ENCODE measurements around the gene PLSCR5. TPM values are rescaled to one million over a fixed set of nuclear protein-coding genes. Genes with fewer than 3 reads are reported as not detected.

Gene PLSCR5
- total and polyA plus RNA-seq, 10 of the 15 experiments (the other 5 are each of a cell fraction or from before 2014, with no cell fraction given) = 0.06 TPM; not detected in 9

- Histone ChIP-seq H3K27ac (ENCODE audit: control insufficient read depth, insufficient read depth) (no peak overlapping the region), H3K4me1 (ENCODE audit: control insufficient read depth, insufficient read depth, low read length) (no peaks in the 10 kb centered on the region), H3K4me3 (no peak overlapping the region), H3K27me3 (replicated peaks in 1 of 2; ENCODE audit: control insufficient read depth in 2 of 2, insufficient read depth in 2 of 2, low read length in 1 of 2) (no peaks in the 10 kb centered on the region), H3K79me2 (ENCODE audit: control insufficient read depth, insufficient read depth, low read length) (no peaks in the 10 kb centered on the region), H2AFZ (ENCODE audit: control insufficient read depth, low read depth, low read length) (no peak overlapping the region), H3K36me3 (ENCODE audit: control insufficient read depth in 2 of 2, insufficient read depth in 2 of 2, low read length in 1 of 2) (no peaks in the 10 kb centered on the region), H3K9ac (ENCODE audit: control insufficient read depth, insufficient read depth, low read length) (no peak overlapping the region), H4K20me1 (ENCODE audit: control insufficient read depth, insufficient read depth) (no peaks in the 10 kb centered on the region), H3K4me2 (ENCODE audit: control insufficient read depth, insufficient read depth) (no peak overlapping the region), H3K9me3 (replicated peaks; ENCODE audit: control insufficient read depth, insufficient read depth, low read length) (no peaks in the 10 kb centered on the region; the same call in 2 of the 3 replicates)
- SMC1A ChIA-PET (ENCODE audit: uncharacterized antibody, unreplicated experiment) = no interaction called here
- POLR2A ChIA-PET = no interaction called here
- intact Hi-C loops (cut with micrococcal nuclease; ENCODE audit: unreplicated experiment) = no loop called here
- ATAC-seq = peak; percentile 31; the same call in 1 of the 3 replicates
- CTCF ChIA-PET = no interaction called here
- no TSS peak for BruUV-seq (replicated peaks)
- 47% methylated on average over 3 of the region's 3 CpGs for WGBS (ENCODE audit: insufficient coverage, insufficient replicate concordance, low lambda C conversion rate, missing lambda C conversion rate)
- RAD21 ChIA-PET (ENCODE audit: unreplicated experiment) = no interaction called here
- in situ Hi-C loops (cut with MboI) = no loop called here
- no peak for DNase-seq (ENCODE audit: low read depth, low spot score)
- no peak for FAIRE-seq
- no peak for TF ChIP-seq RFX5 (IDR thresholded peaks at IDR 0.05; ENCODE audit: low read depth, low read length)
Observed at GRCh38 chr3:146559388-146559787, 45.8 kb downstream of the PLSCR5 start.

GRCh38 chr3:146558781-146559180, 46.4 kb downstream of the PLSCR5 start:
- in situ Hi-C loops (cut with MboI) = no loop called here
- DNase-seq (ENCODE audit: low read depth, low spot score) (no peak), FAIRE-seq (no peak), ATAC-seq (no peak)
- Histone ChIP-seq H3K4me3 (no peak overlapping the region), H3K79me2 (ENCODE audit: control insufficient read depth, insufficient read depth, low read length) (no peaks in the 10 kb centered on the region), H3K4me2 (ENCODE audit: control insufficient read depth, insufficient read depth) (no peak overlapping the region), H3K36me3 (ENCODE audit: control insufficient read depth in 2 of 2, insufficient read depth in 2 of 2, low read length in 1 of 2) (no peaks in the 10 kb centered on the region), H3K4me1 (ENCODE audit: control insufficient read depth, insufficient read depth, low read length) (no peaks in the 10 kb centered on the region), H3K27me3 (replicated peaks in 1 of 2; ENCODE audit: control insufficient read depth in 2 of 2, insufficient read depth in 2 of 2, low read length in 1 of 2) (no peaks in the 10 kb centered on the region), H3K9me3 (replicated peaks; ENCODE audit: control insufficient read depth, insufficient read depth, low read length) (no peaks in the 10 kb centered on the region; the same call in 2 of the 3 replicates), H3K9ac (ENCODE audit: control insufficient read depth, insufficient read depth, low read length) (no peak overlapping the region), H3K27ac (ENCODE audit: control insufficient read depth, insufficient read depth) (no peak overlapping the region), H4K20me1 (ENCODE audit: control insufficient read depth, insufficient read depth) (no peaks in the 10 kb centered on the region), H2AFZ (ENCODE audit: control insufficient read depth, low read depth, low read length) (no peak overlapping the region)
- POLR2A ChIA-PET = no interaction called here
- 24% methylated on average over 2 of the region's 2 CpGs for WGBS (ENCODE audit: insufficient coverage, insufficient replicate concordance, low lambda C conversion rate, missing lambda C conversion rate)
- TF ChIP-seq TCF7 (IDR thresholded peaks at IDR 0.05; ENCODE audit: borderline replicate concordance) (no peak), RUNX3 (IDR thresholded peaks at IDR 0.05; ENCODE audit: low read length) (peak; percentile 19; the same call in 1 of the 2 replicates), IRF5 (IDR thresholded peaks at IDR 0.05; ENCODE audit: borderline replicate concordance) (no peak)
- CTCF ChIA-PET = no interaction called here
- intact Hi-C loops (cut with micrococcal nuclease; ENCODE audit: unreplicated experiment) = no loop called here
- BruUV-seq (replicated peaks) = no TSS peak
- RAD21 ChIA-PET (ENCODE audit: unreplicated experiment) = no interaction called here
- SMC1A ChIA-PET (ENCODE audit: uncharacterized antibody, unreplicated experiment) = no interaction called here
